Measurements from ENCODE around the gene TEN1. TPM values are rescaled to one million over a fixed set of nuclear protein-coding genes. Genes with fewer than 3 reads are reported as not detected.

Gene TEN1
- total RNA-seq, 1 donor = 31.8 TPM

DNA sequence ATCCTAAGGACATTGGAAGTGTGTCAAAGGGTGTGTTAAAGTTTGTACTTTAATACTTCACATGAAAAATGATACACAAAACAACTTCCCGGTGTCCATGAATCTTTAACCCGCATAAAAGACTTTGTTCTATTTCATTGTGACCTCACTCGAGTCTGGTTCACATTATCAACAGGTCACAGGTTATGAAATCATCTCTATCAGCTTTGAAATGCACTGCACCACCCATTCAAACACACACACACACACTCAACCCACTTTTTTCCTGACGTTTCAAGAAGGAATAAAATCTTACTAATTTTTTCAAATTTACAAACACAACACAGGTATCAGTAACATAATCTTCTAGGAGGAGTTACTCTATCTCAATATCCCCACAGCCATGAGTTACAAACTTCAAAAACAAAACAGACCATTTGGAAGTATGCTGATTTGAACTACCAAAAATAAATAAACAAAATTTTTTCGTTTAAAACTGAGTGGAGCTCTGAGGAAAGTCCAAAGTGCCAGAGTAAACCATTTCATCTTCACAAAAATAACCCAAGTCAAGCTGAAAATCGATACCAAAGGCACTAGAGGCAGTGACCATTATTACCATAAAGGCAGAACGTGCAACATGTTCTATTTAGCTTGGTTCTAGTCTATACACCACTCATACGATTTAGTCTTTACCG lies 2.7 kb upstream of the TEN1 start:
- no peak for DNase-seq (ENCODE audit: low read depth in 2 of 3, low spot score in 2 of 3)

DNA sequence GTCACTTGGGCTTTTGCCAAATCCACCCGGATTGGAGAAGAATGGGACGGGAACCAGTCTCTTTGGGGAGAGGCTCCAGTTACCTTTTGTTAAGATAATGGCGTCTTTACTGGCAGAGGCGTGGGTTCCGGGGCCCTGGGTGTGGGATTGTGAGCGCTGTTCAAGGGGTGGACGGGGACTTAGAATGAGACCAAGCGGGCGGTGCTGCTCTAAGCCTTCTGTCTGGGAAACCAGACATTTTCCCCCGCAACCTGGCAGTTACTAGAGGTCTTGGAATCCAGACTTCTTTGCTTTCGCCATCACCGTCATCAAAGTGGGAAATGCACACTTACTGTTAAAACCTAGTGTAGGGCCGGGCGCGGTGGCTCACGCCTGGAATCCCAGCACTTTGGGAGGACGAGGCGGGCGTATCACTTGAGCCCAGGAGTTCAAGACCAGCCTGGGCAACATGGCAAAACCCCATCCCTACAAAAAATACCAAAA lies 706 bp downstream of the TEN1 start:
- DNase-seq (ENCODE audit: low read depth in 2 of 3, low spot score in 2 of 3) = no peak

DNA sequence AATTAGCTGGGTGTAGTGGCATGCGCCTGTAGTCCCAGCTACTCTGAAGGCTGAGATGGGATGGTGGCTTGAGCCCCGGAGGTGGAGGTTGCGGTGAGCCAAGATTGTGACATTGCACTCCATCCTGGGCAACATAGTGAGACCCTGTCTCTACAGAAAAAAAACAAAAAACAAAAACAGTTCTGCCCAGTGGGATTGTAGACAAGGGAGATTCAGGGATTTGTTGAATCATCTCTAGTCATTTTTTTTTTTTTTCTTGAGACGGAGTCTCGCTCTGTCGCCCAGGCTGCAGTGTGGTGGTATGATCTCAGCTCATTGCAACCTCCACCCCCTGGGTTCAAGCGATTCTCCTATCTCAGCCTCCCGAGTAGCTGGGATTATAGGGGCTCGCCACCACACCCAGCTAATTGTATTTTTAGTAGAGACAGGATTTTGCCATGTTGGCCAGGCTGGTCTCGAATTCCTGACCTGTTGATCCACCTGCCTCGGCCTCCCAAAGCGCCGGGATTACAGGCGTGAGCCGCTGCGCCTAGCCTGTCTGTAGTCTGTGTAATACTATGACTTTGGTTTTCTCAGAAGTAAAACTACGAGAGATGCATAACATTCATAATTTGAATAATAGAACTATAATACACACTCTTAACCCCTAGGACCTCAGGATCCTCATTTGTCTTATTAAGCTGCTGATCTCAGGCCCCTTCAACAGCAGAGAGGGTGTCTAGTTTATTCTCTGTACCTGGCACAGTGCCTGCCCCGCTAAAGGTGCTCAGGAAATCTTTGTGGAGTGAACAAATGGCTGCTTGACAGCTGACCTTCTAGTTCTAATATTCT lies 1.4 kb downstream of the TEN1 start:
- no peak for DNase-seq (ENCODE audit: low read depth in 2 of 3, low spot score in 2 of 3)

GRCh38 chr17:75981019-75981615 lies 2.1 kb downstream of the TEN1 start:
- no peak for DNase-seq (ENCODE audit: low read depth in 2 of 3, low spot score in 2 of 3)

- peak in 1 of 3 donors; percentile 8 for DNase-seq (ENCODE audit: low read depth in 2 of 3, low spot score in 2 of 3)
These were observed 4.6 kb downstream of the TEN1 start for GRCh38 chr17:75983501-75984181.

DNA sequence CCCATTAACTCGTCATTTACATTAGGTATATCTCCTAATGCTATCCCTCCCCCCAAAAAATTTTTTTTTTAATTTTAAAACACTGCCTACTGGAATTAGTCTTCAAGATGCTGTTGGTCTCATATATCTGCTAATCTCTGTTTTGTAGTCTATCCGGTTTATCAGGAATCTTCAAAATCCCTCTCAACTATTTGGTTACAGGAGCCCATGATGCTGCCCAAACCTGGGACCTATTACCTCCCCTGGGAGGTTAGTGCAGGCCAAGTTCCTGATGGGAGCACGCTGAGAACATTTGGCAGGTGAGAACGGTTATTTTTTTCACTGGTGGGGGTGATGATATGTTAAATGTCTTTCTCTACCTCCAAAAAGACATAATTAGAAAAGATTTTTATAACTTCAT lies 6.9 kb downstream of the TEN1 start:
- DNase-seq (ENCODE audit: low read depth in 2 of 3, low spot score in 2 of 3) = no peak

- no peak for DNase-seq (ENCODE audit: low read depth in 2 of 3, low spot score in 2 of 3)
These were observed 8.0 kb downstream of the TEN1 start for GRCh38 chr17:75987041-75987440.

DNA sequence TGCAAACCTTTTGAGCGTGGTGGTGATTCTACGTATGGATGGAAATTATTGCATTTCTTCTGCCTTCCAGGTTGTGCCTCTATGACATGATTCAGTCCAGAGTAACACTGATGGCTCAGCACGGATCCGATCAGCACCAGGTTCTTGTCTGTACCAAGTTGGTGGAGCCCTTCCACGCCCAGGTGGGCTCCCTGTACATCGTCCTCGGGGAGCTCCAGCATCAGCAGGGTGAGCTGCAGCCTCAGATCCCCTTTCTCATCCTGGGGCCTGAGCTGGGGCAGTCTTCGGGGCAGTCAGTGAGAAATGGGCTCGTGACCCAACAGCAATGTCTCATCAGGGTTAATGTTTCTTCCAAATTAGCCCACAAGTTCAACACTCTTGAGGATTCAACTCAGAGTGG lies 12.4 kb downstream of the TEN1 start:
- no peak for DNase-seq (ENCODE audit: low read depth in 2 of 3, low spot score in 2 of 3)

DNA sequence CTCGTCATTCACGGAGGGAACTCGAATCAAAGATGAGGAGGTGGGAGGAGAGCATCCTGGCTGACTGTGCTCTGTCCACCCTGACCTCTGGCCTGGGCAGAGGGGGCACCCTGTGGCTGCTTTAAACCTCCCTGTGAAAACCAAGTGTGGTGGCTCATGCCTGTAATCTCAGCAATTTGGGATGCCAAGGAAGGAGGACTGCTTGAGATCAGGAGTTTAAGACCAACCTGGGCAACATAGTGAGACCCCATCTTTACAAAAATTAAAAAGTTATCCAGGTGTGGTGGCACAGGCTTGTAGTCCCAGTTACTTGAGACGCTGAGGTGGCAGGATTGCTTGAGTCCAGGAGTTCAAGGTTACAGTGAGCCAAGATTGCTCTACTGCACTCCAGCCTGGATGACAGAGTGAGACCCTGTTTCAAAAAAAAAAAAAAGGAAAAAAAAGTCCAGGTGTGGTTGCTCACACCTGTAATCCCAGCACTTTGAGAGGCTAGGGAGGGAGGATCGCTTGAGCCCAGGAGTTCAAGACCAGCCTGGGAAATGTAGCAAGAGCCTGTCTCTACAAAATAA lies 15.8 kb downstream of the TEN1 start:
- DNase-seq (ENCODE audit: low read depth in 2 of 3, low spot score in 2 of 3) = no peak

- no peak for DNase-seq (ENCODE audit: low read depth in 2 of 3, low spot score in 2 of 3)
These were observed 16.4 kb downstream of the TEN1 start for GRCh38 chr17:75995385-75995925.

GRCh38 chr17:75996665-75997590 lies 17.9 kb downstream of the TEN1 start:
- DNase-seq (ENCODE audit: low read depth in 2 of 3, low spot score in 2 of 3) = peak in 2 of 3 donors; percentile 65 to 66

DNA sequence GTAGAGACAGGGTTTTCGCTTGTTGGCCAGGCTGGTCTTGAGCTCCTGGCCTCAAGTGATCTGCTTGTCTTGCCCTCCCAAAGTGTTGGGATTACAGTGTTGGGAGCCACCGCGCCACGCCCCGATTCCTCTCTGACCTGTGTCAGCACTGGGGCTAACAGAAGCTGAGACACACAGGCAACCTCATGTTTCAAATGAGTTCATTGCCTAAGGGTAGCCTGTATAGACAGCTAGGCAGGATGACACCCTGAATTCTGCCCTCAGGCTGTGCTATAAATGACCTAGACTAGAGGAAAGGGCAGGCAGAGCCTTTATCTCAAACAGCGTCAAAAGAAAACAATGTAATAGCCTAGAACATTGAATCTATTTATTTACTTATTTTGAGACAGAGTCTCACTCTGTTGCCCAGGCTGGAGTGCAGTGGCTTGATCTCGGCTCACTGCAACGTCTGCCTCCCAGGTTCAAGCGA lies 19.3 kb downstream of the TEN1 start:
- no peak for DNase-seq (ENCODE audit: low read depth in 2 of 3, low spot score in 2 of 3)

DNA sequence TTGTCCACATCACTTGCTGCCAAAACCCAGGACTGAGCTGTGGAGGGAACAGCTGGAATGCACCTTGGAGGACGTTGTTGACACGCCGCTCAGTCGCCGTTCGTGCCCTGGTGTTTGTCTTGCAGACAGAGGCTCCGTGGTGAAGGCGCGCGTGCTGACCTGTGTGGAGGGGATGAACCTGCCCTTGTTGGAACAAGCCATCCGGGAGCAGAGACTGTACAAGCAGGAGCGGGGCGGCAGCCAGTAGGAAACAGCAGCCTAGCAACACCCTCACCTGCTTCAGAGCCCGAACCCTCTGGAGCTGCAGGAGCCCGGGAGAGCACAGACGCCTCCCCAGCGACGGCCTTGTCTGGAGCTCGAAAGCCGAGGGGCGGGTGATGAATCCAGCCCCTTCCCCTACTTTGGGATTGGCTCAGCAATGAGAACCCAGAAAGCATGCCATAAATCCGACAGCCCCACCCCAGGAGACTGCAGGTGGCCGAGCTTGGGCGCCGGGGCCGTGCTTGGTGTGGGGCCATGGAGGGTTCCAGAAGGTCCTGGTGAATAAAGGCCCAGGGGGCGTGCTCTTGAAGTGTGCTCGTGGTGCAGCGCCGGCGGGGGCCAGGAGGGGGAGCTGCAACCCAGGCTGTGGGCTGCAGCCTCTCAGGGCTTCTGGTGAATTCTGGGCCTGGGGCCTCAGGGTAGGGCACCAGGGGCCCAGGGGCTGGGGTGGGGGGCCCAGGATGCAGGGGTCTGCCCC lies 21.1 kb downstream of the TEN1 start:
- DNase-seq (ENCODE audit: low read depth in 2 of 3, low spot score in 2 of 3) = peak in 2 of 3 donors; percentile 51 to 68

GRCh38 chr17:76000755-76001521 lies 21.9 kb downstream of the TEN1 start, which contains the start of gene CDK3:
Gene CDK3, plus strand, starts transcription at chr17:76000855. Its CDS starts 571 bp downstream, at chr17:76001426.
- DNase-seq (ENCODE audit: low read depth in 2 of 3, low spot score in 2 of 3) = no peak

DNA sequence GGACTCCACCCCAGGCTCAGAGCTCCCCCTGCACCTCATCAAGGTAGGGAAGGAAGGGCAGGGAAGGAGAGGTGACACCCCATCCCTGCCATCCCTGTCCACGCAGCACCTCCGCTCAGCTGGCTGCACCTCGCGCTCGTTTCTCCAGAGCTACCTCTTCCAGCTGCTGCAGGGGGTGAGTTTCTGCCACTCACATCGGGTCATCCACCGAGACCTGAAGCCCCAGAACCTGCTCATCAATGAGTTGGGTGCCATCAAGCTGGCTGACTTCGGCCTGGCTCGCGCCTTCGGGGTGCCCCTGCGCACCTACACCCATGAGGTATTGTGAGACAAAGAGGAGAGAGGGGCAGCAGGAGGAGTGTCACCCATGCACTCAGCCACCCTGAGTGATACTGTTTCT lies 23.1 kb downstream of the TEN1 start:
- no peak for DNase-seq (ENCODE audit: low read depth in 2 of 3, low spot score in 2 of 3)

GRCh38 chr17:76003915-76004314 lies 24.9 kb downstream of the TEN1 start:
- no peak for DNase-seq (ENCODE audit: low read depth in 2 of 3, low spot score in 2 of 3)

DNA sequence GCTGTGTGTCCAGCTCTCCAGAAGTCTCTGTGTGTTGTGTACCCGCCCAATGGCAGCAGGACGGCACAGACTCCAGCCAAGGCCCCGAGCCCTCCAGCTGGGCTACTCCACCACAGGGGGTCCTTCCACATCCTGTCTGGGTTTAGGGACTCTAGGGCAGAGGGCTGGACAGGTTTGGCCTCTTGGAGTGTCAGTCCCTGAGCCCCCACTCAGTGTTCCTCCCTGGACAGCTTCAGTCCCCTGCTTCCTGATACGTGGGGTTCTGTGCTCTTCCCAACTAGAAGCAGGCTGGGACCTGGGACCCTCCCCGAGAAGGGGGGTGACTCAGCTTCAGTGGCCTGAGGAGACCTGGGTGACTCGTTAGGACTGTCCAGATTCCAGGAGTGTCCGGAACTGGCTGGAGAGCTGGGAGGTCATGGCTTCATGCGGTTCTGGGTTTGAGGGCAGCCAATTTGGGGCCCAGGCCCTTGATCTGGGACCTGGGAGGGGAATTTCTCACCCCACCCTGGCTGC lies 25.8 kb downstream of the TEN1 start:
- DNase-seq (ENCODE audit: low read depth in 2 of 3, low spot score in 2 of 3) = no peak
